Type B pancreatic cell (in vitro differentiated cells): ENCODE results near the gene PLCH2. TPM values are rescaled to one million over a fixed set of nuclear protein-coding genes. Genes with fewer than 3 reads are reported as not detected.

Experiments
- DNase-seq: peaks from one replicate; pipeline ENCODE4 v3.0.0; 2021; ENCODE audit warnings: mixed read lengths; ENCODE audit not compliant: unreplicated experiment; ENCODE audit errors: extremely low spot score
- H3K27ac Mint-ChIP-seq: 2 replicates; pipeline ENCODE4 v1.8.0; 2021; ENCODE audit warnings: mild to moderate bottlenecking, mixed read lengths
- H3K27me3 Mint-ChIP-seq: 2 replicates; pipeline ENCODE4 v1.8.0; 2021; ENCODE audit warnings: mixed read lengths
- H3K36me3 Mint-ChIP-seq: 2 replicates; pipeline ENCODE4 v1.8.0; 2021; ENCODE audit warnings: mixed read lengths
- H3K4me1 Mint-ChIP-seq: one replicate; pipeline ENCODE4 v1.8.0; 2021; ENCODE audit warnings: mixed read lengths; ENCODE audit not compliant: unreplicated experiment
- H3K4me3 Mint-ChIP-seq: 2 replicates; pipeline ENCODE4 v1.8.0; 2021; ENCODE audit warnings: mild to moderate bottlenecking, mixed read lengths
- H3K9me3 Mint-ChIP-seq: 2 replicates; pipeline ENCODE4 v1.8.0; 2021; ENCODE audit warnings: mixed read lengths
- CTCF ChIP-seq: fragments of 200-600 bp; sonication (generic); conservative IDR thresholded peaks from 2 replicates; pipeline ENCODE4 v1.5.0; 2021; ENCODE audit warnings: antibody characterized with exemption, mild to moderate bottlenecking
- total RNA-seq: library from RNA; stranded (reverse); gene quantifications from 2 replicates; pipeline ENCODE4 v1.2.1, GENCODE V29; 2021; ENCODE audit warnings: low replicate concordance

The PLCH2 gene
- total RNA-seq, 1 donor from 2014 or later, result 0.82 TPM

GRCh38 chr1:2468540-2468939 lies 7.5 kb upstream of the PLCH2 start:
- no peaks in the 10 kb centered on the region for H3K4me1 Mint-ChIP-seq
- no peaks in the 10 kb centered on the region for H3K36me3 Mint-ChIP-seq
- H3K9me3 Mint-ChIP-seq, result no peaks in the 10 kb centered on the region
- H3K4me3 Mint-ChIP-seq, result no peak overlapping the region
- peaks cover 15% of the 10 kb centered on the region for H3K27me3 Mint-ChIP-seq
- H3K27ac Mint-ChIP-seq, result no peak overlapping the region
- DNase-seq, result no peak
- no peak for TF ChIP-seq CTCF

DNA sequence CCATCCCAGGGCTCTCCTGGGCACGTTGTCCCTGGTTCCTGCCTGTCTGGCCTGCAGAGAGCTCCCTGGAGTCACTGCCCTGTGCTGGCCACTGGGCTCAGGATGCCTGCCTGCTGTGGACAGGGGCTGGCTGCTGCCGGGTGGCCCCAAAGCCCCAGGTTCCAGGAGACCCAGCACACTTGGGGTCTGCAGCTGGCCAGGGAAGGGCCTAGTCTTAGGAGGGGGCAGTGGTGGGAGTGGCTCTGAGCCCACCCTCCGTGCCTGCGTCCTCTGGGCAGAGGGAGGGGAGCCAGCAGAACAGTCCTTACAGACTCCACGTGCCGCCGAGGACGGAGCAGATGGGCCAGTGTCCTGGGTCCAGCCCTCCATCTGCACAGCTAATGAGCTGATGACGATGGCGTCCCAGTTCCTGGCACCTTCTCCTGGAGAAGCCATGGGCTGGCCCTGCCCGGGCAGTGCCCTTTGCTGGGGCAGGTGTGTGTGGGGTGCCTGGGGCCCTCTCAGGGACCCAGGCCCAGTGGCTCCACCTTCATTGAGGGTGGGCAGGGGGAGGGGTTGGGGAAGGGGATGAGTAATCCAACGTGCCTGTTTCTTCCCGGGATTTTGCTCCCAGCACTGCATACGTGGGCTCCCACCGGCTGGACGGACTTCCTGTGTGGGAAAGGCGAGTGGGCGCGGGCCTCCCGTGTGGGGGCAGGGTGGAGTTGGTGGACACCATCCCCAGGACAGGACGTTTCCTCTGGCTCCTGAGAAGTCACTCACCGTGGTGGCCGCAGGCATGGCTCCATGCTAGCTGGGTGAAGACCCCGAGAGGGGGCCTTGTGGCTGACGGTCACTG lies 6.8 kb upstream of the PLCH2 start:
- H3K4me1 Mint-ChIP-seq, result no peaks in the 10 kb centered on the region
- H3K9me3 Mint-ChIP-seq, result no peaks in the 10 kb centered on the region
- no peak overlapping the region for H3K4me3 Mint-ChIP-seq
- no peak for TF ChIP-seq CTCF
- no peak overlapping the region for H3K27ac Mint-ChIP-seq
- H3K27me3 Mint-ChIP-seq, result peaks cover 12% of the 10 kb centered on the region
- no peak for DNase-seq
- H3K36me3 Mint-ChIP-seq, result no peaks in the 10 kb centered on the region

GRCh38 chr1:2470290-2471158 lies 5.6 kb upstream of the PLCH2 start:
- peaks cover 8% of the 10 kb centered on the region for H3K27me3 Mint-ChIP-seq
- no peak for DNase-seq
- H3K4me1 Mint-ChIP-seq, result no peaks in the 10 kb centered on the region
- no peaks in the 10 kb centered on the region for H3K36me3 Mint-ChIP-seq
- H3K4me3 Mint-ChIP-seq, result no peak overlapping the region
- H3K27ac Mint-ChIP-seq, result no peak overlapping the region
- no peak for TF ChIP-seq CTCF
- H3K9me3 Mint-ChIP-seq, result no peaks in the 10 kb centered on the region

GRCh38 chr1:2471159-2471471 lies 5.0 kb upstream of the PLCH2 start:
- no peak overlapping the region for H3K27ac Mint-ChIP-seq

DNA sequence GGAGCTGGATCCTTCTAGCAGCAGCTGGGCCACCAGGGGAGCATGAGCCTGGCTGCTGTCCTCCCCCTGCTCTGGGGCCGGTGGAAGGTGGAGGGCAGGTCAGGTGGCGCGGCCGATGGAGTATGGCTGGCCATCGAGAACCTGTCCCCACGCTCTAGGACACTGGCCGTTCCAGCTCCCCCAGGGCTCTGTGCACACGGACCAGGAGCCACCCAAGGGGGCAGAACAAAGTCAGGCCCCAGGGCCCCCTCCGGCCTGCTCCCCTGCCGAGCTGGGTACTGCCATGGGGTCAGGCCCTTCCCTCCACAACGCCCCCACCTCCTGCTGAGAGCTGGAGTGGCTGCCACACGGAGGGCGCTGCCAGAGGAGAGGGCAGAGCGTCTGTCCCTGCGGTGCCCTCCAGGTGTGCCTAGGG lies 4.5 kb upstream of the PLCH2 start:
- H3K36me3 Mint-ChIP-seq, result no peaks in the 10 kb centered on the region
- no peak overlapping the region for H3K27ac Mint-ChIP-seq
- no peak for TF ChIP-seq CTCF
- H3K27me3 Mint-ChIP-seq, result peaks cover 8% of the 10 kb centered on the region
- no peak for DNase-seq
- H3K4me3 Mint-ChIP-seq, result no peak overlapping the region
- H3K4me1 Mint-ChIP-seq, result no peaks in the 10 kb centered on the region
- no peaks in the 10 kb centered on the region for H3K9me3 Mint-ChIP-seq

More at GRCh38 chr1:2471159-2471471, 5.0 kb upstream of the PLCH2 start:
- Mint-ChIP-seq H3K4me3 (no peak overlapping the region), H3K4me1 (no peaks in the 10 kb centered on the region), H3K36me3 (no peaks in the 10 kb centered on the region), H3K27me3 (peaks cover 8% of the 10 kb centered on the region), H3K9me3 (no peaks in the 10 kb centered on the region)
- no peak for DNase-seq
- TF ChIP-seq CTCF, result no peak
